ENCODE results near the gene INPP1.

The INPP1 gene

DNA sequence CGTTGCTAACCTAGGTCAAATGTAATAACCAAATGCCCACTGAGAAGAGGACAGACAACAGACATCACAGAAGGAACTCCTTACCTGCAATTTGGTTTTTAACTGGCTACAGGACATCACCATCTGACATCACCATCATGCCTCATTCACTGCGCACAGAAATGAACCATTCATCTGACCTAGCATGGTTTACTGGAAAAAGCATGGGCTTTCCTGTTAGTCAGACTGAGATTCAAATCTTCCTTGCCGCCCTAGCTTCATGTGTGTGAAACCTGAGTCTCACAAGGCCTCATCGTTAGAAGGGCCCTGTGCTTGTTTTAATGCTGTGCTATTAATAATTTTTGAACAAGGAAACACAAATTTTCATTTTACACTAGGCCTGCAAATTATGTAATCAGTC, 22.7 kb upstream of the INPP1 start:
- H4K20me1 ChIP-seq (ENCODE audit: control insufficient read depth, insufficient read depth, low read depth, low read length), result no peaks in the 10 kb centered on the region
- TF ChIP-seq EZH2phosphoT487 (IDR thresholded peaks at IDR 0.05; ENCODE audit: borderline replicate concordance, low read length), result no peak
- TF ChIP-seq, protein P1, sequence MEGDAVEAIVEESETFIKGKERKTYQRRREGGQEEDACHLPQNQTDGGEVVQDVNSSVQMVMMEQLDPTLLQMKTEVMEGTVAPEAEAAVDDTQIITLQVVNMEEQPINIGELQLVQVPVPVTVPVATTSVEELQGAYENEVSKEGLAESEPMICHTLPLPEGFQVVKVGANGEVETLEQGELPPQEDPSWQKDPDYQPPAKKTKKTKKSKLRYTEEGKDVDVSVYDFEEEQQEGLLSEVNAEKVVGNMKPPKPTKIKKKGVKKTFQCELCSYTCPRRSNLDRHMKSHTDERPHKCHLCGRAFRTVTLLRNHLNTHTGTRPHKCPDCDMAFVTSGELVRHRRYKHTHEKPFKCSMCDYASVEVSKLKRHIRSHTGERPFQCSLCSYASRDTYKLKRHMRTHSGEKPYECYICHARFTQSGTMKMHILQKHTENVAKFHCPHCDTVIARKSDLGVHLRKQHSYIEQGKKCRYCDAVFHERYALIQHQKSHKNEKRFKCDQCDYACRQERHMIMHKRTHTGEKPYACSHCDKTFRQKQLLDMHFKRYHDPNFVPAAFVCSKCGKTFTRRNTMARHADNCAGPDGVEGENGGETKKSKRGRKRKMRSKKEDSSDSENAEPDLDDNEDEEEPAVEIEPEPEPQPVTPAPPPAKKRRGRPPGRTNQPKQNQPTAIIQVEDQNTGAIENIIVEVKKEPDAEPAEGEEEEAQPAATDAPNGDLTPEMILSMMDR (IDR thresholded peaks at IDR 0.05; ENCODE audit: low read depth, low read length, poor library complexity, severe bottlenecking), result no peak
- H3K9me3 ChIP-seq (ENCODE audit: control insufficient read depth, insufficient read depth, low read length), result no peaks in the 10 kb centered on the region
- no peaks in the 10 kb centered on the region for H3K27me3 ChIP-seq (ENCODE audit: control insufficient read depth, low read length)
- peak overlapping the region; percentile 92 for H3K4me2 ChIP-seq (ENCODE audit: low read length)
- H3K9me2 ChIP-seq (replicated peaks; ENCODE audit: control insufficient read depth, low read length), result no peaks in the 10 kb centered on the region
- H3F3A ChIP-seq (ENCODE audit: control insufficient read depth, insufficient read depth), result peaks cover 16% of the 10 kb centered on the region
- peaks cover 4% of the 10 kb centered on the region; the same call in 1 of the 2 replicates for H3K36me3 ChIP-seq (ENCODE audit: control insufficient read depth, low read length)
- H3K4me3 ChIP-seq (ENCODE audit: low read length), result peak overlapping the region; percentile 84
- peaks cover 47% of the 10 kb centered on the region for H3K4me1 ChIP-seq (ENCODE audit: control insufficient read depth, low read length)
- peaks cover 30% of the 10 kb centered on the region for H3K79me2 ChIP-seq (ENCODE audit: control insufficient read depth, low read length)
- H3K27ac ChIP-seq (ENCODE audit: low read depth, low read length), result 0 out of 2 replicates have a peak overlapping the region, but pooled peaks have one; percentile 41

DNA sequence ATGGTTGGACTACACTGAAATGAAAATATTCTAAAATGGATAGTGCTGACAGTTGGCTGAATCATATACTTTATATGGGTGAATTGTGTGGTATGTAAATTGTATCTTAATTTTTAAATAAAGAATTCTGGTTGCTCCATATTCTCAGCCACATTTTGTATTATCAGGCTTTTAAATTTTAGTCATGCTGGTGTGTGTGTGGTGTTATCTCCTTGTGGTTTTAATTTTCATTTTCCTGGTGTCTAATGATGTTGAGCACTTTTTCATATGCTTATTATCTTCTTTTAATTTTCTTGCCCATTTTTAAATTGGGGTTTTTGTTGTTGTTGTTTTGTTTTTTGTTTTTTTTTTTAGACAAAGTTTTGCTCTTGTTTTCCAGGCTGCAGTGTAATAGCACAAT, 20.0 kb upstream of the INPP1 start:
- 0 out of 2 replicates have a peak, but pooled peaks cover 4% of the 10 kb centered on the region for H3K27me3 ChIP-seq (ENCODE audit: control insufficient read depth, low read length)
- no peaks in the 10 kb centered on the region for H3K9me3 ChIP-seq (ENCODE audit: control insufficient read depth, insufficient read depth, low read length)
- peaks cover 15% of the 10 kb centered on the region for H3K79me2 ChIP-seq (ENCODE audit: control insufficient read depth, low read length)
- no peak overlapping the region for H3K4me2 ChIP-seq (ENCODE audit: low read length)
- H3K9me2 ChIP-seq (replicated peaks; ENCODE audit: control insufficient read depth, low read length), result no peaks in the 10 kb centered on the region
- TF ChIP-seq EZH2phosphoT487 (IDR thresholded peaks at IDR 0.05; ENCODE audit: borderline replicate concordance, low read length), result no peak
- TF ChIP-seq, protein P1 (IDR thresholded peaks at IDR 0.05; ENCODE audit: low read depth, low read length, poor library complexity, severe bottlenecking), result no peak
- no peaks in the 10 kb centered on the region; the same call in 1 of the 2 replicates for H3K36me3 ChIP-seq (ENCODE audit: control insufficient read depth, low read length)
- H3F3A ChIP-seq (ENCODE audit: control insufficient read depth, insufficient read depth), result peaks cover 13% of the 10 kb centered on the region
- H3K4me1 ChIP-seq (ENCODE audit: control insufficient read depth, low read length), result peaks cover 23% of the 10 kb centered on the region
- H3K4me3 ChIP-seq (ENCODE audit: low read length), result no peak overlapping the region
- H4K20me1 ChIP-seq (ENCODE audit: control insufficient read depth, insufficient read depth, low read depth, low read length), result no peaks in the 10 kb centered on the region
- no peak overlapping the region for H3K27ac ChIP-seq (ENCODE audit: low read depth, low read length)

DNA sequence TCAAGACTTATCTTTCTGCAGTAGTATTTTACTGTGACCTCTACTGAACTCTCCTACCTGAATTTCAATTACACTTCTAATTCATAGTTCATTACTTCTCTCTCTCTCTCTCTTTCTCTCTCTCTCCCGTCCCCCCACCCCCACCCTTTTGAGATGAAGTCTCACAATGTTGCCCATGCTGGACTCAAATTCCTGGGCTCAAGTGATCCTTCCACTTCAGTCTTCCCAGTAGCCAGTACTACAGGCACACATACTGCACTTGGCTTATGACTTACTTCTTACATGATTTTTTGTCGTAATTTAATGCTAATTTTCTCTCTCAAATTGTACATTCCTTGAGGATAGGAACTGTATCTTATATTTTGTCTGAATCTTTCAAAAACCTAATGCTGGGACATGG, 17.8 kb upstream of the INPP1 start:
- no peak for TF ChIP-seq EZH2phosphoT487 (IDR thresholded peaks at IDR 0.05; ENCODE audit: borderline replicate concordance, low read length)
- TF ChIP-seq, protein P1 (IDR thresholded peaks at IDR 0.05; ENCODE audit: low read depth, low read length, poor library complexity, severe bottlenecking), result no peak
- Histone ChIP-seq H3K4me2 (ENCODE audit: low read length) (no peak overlapping the region), H3K9me3 (ENCODE audit: control insufficient read depth, insufficient read depth, low read length) (no peaks in the 10 kb centered on the region), H3K27ac (ENCODE audit: low read depth, low read length) (no peak overlapping the region), H3K79me2 (ENCODE audit: control insufficient read depth, low read length) (no peaks in the 10 kb centered on the region), H3K27me3 (ENCODE audit: control insufficient read depth, low read length) (0 out of 2 replicates have a peak, but pooled peaks cover 4% of the 10 kb centered on the region), H3K36me3 (ENCODE audit: control insufficient read depth, low read length) (no peaks in the 10 kb centered on the region), H4K20me1 (ENCODE audit: control insufficient read depth, insufficient read depth, low read depth, low read length) (no peaks in the 10 kb centered on the region), H3F3A (ENCODE audit: control insufficient read depth, insufficient read depth) (no peaks in the 10 kb centered on the region), H3K9me2 (replicated peaks; ENCODE audit: control insufficient read depth, low read length) (no peaks in the 10 kb centered on the region), H3K4me1 (ENCODE audit: control insufficient read depth, low read length) (peaks cover 8% of the 10 kb centered on the region), H3K4me3 (ENCODE audit: low read length) (no peak overlapping the region)

All from DOHH2 (cell line).